22Rv1 (cell line): ENCODE results near the gene MUSK.

Experiments used
- ZFX ChIP-seq: fragments of 450-650 bp; IDR thresholded peaks from 2 replicates; pipeline ENCODE4 v1.6.1; 2017; ENCODE audit warnings: antibody characterized with exemption, borderline replicate concordance
- TF ChIP-seq, protein P1 (sequence below): fragments of 450-650 bp; IDR thresholded peaks from 2 replicates; pipeline ENCODE4 v1.5.1; 2017; ENCODE audit warnings: mild to moderate bottlenecking

DNA sequence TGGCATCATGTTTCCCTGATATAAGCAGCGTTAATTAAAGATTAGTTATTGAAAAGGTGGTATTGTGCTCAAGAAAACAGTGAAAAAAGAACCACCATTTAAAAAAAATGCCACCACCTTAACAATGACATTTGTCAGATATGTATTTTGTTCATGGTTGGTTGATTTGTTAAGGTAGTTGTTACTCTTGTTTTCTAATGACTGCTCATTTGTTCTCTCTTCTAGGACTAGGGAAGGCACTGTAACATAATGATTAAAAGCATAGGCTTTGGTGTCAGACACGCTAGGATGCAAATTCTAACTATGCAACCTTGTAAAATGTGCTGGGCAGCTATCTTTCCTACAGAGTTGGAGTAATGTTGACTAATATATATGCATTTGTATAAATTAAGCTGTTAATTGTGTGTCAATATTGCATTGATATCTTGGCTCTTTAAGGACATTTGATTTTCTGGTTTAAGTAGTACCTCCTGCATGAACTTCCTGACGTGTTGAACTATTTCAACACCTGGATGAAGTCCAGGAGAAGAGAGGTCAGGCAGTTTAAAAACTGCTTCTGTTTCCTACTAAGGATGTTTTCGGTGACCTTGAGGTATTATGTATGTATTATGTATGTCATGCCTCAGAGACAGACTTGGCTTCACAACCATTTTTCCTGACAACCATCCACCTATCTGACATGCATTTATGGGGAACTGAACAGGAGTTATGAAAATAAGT lies 77.8 kb downstream of the MUSK start:
- TF ChIP-seq, protein P1, sequence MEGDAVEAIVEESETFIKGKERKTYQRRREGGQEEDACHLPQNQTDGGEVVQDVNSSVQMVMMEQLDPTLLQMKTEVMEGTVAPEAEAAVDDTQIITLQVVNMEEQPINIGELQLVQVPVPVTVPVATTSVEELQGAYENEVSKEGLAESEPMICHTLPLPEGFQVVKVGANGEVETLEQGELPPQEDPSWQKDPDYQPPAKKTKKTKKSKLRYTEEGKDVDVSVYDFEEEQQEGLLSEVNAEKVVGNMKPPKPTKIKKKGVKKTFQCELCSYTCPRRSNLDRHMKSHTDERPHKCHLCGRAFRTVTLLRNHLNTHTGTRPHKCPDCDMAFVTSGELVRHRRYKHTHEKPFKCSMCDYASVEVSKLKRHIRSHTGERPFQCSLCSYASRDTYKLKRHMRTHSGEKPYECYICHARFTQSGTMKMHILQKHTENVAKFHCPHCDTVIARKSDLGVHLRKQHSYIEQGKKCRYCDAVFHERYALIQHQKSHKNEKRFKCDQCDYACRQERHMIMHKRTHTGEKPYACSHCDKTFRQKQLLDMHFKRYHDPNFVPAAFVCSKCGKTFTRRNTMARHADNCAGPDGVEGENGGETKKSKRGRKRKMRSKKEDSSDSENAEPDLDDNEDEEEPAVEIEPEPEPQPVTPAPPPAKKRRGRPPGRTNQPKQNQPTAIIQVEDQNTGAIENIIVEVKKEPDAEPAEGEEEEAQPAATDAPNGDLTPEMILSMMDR = no peak
- no peak for TF ChIP-seq ZFX
